ENCODE results near the gene KDM6A. TPM values are rescaled to one million over a fixed set of nuclear protein-coding genes. Genes with fewer than 3 reads are reported as not detected.

Gene KDM6A
- total and polyA plus RNA-seq, 2 of the 13 experiments (the other 11 are each of a cell fraction or from before 2014, with no cell fraction given), result 16.7 to 18.2 TPM

- TF ChIP-seq, protein P1, sequence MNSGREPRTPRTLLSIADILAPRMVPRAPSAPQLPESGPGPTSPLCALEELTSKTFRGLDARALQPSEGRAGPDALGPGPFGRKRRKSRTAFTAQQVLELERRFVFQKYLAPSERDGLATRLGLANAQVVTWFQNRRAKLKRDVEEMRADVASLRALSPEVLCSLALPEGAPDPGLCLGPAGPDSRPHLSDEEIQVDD (CRISPR knock-in tag; IDR thresholded peaks at IDR 0.05; ENCODE audit: borderline replicate concordance), result no peak
Observed at GRCh38 chrX:44873415-44874276, 658 bp downstream of the KDM6A start (continued).

- no peak overlapping the region for H2AFZ ChIP-seq (ENCODE audit: low read length)
- peaks cover 25% of the 10 kb centered on the region; the same call in 1 of the 2 replicates for H4K20me1 ChIP-seq (ENCODE audit: insufficient read depth, low read length)
- CTCF ChIA-PET (ENCODE audit: low intra/inter-chr PET ratio, low total read pairs), result no interaction called here
- peak; percentile 62 for FAIRE-seq
- no peaks in the 10 kb centered on the region; a peak in 1 of 5 replicates for H3K27me3 ChIP-seq (ENCODE audit: control insufficient read depth in 1 of 2, insufficient read depth in 2 of 2, low read length in 2 of 2)
- H3K4me2 ChIP-seq (ENCODE audit: low read depth, low read length), result peak overlapping the region; percentile 74
- peaks cover 13% of the 10 kb centered on the region; the same call in 1 of the 2 replicates for H3K4me1 ChIP-seq (ENCODE audit: insufficient read depth, low read length)
- peaks cover 68% of the 10 kb centered on the region for H3K79me2 ChIP-seq (ENCODE audit: insufficient read depth, low read length)
- BruUV-seq (replicated peaks), result TSS peak; percentile 50
- H3K4me3 ChIP-seq (replicated peaks in 1 of 3; ENCODE audit: insufficient read depth in 1 of 3, low read depth in 2 of 3, low read length in 3 of 3), result peak overlapping the region; percentile 81 to 85 (median 85)
- WGBS (ENCODE audit: low lambda C conversion rate), result 5% methylated on average over 10 of the region's 14 CpGs
- intact Hi-C loops (cut with micrococcal nuclease; ENCODE audit: unreplicated experiment), result loop anchor here (5.0 to 10.0 kb wide), 2 partner anchors 70 to 332 kb away; partner anchors contain the start of gene FUNDC1
- no peaks in the 10 kb centered on the region for H3K36me3 ChIP-seq (replicated peaks in 1 of 2; ENCODE audit: control insufficient read depth in 1 of 2, insufficient read depth in 2 of 2, low read length in 2 of 2)
- H3K27ac ChIP-seq (ENCODE audit: extremely low read length, insufficient read depth, low read length), result peak overlapping the region; percentile 92
- ATAC-seq, result no peak
- peak overlapping the region; percentile 87 for H3K9ac ChIP-seq (ENCODE audit: insufficient read depth, low read depth, low read length)
- no peaks in the 10 kb centered on the region for H3K9me3 ChIP-seq (ENCODE audit: low read length)
- no peak for DNase-seq (ENCODE audit: low spot score)
- POLR2A ChIA-PET, result interaction anchor here (1.1 to 1.6 kb wide), 2 partner anchors 39 to 41 kb away, joined by 3 to 4 read pairs; no protein-coding TSS in a partner anchor
- in situ Hi-C loops (cut with HindIII; ENCODE audit: extremely low pct_ligation_motif_present, low pct_unique_long_range_greater_than_20kb), result no loop called here
- TF ChIP-seq ZC3H4 (CRISPR knock-in tag; IDR thresholded peaks at IDR 0.05; ENCODE audit: borderline replicate concordance), result no peak
- no peak for TF ChIP-seq DPF2 (CRISPR knock-in tag; IDR thresholded peaks at IDR 0.05; ENCODE audit: borderline replicate concordance, low read depth)
- TF ChIP-seq KLF6 (CRISPR knock-in tag; IDR thresholded peaks at IDR 0.05), result no peak
- TF ChIP-seq, protein P2, sequence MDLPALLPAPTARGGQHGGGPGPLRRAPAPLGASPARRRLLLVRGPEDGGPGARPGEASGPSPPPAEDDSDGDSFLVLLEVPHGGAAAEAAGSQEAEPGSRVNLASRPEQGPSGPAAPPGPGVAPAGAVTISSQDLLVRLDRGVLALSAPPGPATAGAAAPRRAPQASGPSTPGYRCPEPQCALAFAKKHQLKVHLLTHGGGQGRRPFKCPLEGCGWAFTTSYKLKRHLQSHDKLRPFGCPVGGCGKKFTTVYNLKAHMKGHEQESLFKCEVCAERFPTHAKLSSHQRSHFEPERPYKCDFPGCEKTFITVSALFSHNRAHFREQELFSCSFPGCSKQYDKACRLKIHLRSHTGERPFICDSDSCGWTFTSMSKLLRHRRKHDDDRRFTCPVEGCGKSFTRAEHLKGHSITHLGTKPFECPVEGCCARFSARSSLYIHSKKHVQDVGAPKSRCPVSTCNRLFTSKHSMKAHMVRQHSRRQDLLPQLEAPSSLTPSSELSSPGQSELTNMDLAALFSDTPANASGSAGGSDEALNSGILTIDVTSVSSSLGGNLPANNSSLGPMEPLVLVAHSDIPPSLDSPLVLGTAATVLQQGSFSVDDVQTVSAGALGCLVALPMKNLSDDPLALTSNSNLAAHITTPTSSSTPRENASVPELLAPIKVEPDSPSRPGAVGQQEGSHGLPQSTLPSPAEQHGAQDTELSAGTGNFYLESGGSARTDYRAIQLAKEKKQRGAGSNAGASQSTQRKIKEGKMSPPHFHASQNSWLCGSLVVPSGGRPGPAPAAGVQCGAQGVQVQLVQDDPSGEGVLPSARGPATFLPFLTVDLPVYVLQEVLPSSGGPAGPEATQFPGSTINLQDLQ (CRISPR knock-in tag; IDR thresholded peaks at IDR 0.05), result no peak
- TF ChIP-seq ZNF138 (CRISPR knock-in tag; IDR thresholded peaks at IDR 0.05; ENCODE audit: low read depth), result no peak
- TF ChIP-seq SNAPC2 (CRISPR knock-in tag; IDR thresholded peaks at IDR 0.05), result no peak
- TF ChIP-seq, protein P3, sequence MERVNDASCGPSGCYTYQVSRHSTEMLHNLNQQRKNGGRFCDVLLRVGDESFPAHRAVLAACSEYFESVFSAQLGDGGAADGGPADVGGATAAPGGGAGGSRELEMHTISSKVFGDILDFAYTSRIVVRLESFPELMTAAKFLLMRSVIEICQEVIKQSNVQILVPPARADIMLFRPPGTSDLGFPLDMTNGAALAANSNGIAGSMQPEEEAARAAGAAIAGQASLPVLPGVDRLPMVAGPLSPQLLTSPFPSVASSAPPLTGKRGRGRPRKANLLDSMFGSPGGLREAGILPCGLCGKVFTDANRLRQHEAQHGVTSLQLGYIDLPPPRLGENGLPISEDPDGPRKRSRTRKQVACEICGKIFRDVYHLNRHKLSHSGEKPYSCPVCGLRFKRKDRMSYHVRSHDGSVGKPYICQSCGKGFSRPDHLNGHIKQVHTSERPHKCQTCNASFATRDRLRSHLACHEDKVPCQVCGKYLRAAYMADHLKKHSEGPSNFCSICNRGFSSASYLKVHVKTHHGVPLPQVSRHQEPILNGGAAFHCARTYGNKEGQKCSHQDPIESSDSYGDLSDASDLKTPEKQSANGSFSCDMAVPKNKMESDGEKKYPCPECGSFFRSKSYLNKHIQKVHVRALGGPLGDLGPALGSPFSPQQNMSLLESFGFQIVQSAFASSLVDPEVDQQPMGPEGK (CRISPR knock-in tag; IDR thresholded peaks at IDR 0.05), result peak; percentile 45; the same call in 1 of the 2 replicates
- no peak for TF ChIP-seq TBX3 (IDR thresholded peaks at IDR 0.05; ENCODE audit: borderline replicate concordance)
- TF ChIP-seq ZNF782 (CRISPR knock-in tag; IDR thresholded peaks at IDR 0.05; ENCODE audit: borderline replicate concordance), result no peak
- TF ChIP-seq ZFP41 (CRISPR knock-in tag; IDR thresholded peaks at IDR 0.05; ENCODE audit: borderline replicate concordance), result no peak
- TF ChIP-seq MYNN (CRISPR knock-in tag; IDR thresholded peaks at IDR 0.05; ENCODE audit: low read depth), result no peak
- no peak for TF ChIP-seq ZNF30 (CRISPR knock-in tag; IDR thresholded peaks at IDR 0.05)
- no peak for TF ChIP-seq ATM (IDR thresholded peaks at IDR 0.05; ENCODE audit: borderline replicate concordance)
- TF ChIP-seq SP1 (IDR thresholded peaks at IDR 0.05), result no peak
- TF ChIP-seq SP1 (CRISPR knock-in tag; IDR thresholded peaks at IDR 0.05), result no peak
- TF ChIP-seq RFX1 (IDR thresholded peaks at IDR 0.05), result no peak
Observed at GRCh38 chrX:44874420-44875184, 1.6 kb downstream of the KDM6A start.
